ENCODE data around the gene TCF3. TPM values are rescaled to one million over a fixed set of nuclear protein-coding genes. Genes with fewer than 3 reads are reported as not detected.
A peak's percentile ranks its signal among the peaks of the same experiment; 100 is the strongest.
"Not testable (repeated sequence)": the region's sequence is repeated elsewhere in the genome, so short reads cannot be mapped to it uniquely, and the experiment has no call there.

The TCF3 gene
- polyA plus RNA-seq, 4 donors, result 43.2 to 68.9 (median 52.7) TPM

DNA sequence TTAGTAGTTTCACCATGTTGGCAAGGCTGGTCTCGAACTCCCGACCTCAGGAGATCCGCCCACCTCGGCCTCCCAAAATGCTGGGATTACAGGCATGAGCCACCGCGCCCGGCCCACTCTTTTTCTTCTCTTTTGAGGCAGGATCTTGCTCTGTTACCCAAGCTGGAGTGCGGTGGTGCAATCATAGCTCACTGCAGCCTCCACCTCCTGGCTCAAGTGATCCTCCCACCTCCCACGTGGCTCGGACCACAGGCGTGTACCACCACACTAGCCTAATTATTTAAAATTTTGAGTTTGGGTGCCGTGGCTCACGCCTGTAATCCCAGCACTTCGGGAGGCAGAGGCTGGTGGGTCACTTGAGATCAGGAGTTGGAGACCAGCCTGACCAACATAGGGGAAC is 18.3 kb upstream of the TCF3 start:
- H3K27me3 ChIP-seq (ENCODE audit: control insufficient read depth in 3 of 3, insufficient read depth in 3 of 3, low read length in 3 of 3), result peaks cover 0 to 56% (median 26%) of the 10 kb centered on the region in 3 donors
- not testable (repeated sequence) for H3K9me3 ChIP-seq (ENCODE audit: control insufficient read depth in 2 of 2, insufficient read depth in 1 of 2, low read depth in 1 of 2, low read length in 1 of 2); FAIRE-seq; H3K27ac ChIP-seq (ENCODE audit: low read depth in 1 of 3, low read length in 2 of 3); DNase-seq; H3K36me3 ChIP-seq (ENCODE audit: control insufficient read depth in 3 of 3, insufficient read depth in 2 of 3, low read depth in 1 of 3, low read length in 3 of 3); H3K4me3 ChIP-seq (ENCODE audit: low read depth in 1 of 3, low read length in 3 of 3)
- WGBS, 3 donors, result 48 to 56% (median 55%) methylated on average over 14 of the region's 14 CpGs
- peaks cover 0 to 19% (median 0%) of the 10 kb centered on the region in 3 donors for H3K4me1 ChIP-seq (ENCODE audit: control insufficient read depth in 3 of 3, insufficient read depth in 2 of 3, low read depth in 1 of 3, low read length in 2 of 3)

- peak overlapping the region in 1 of 3 donors; percentile 29 for H3K27ac ChIP-seq (ENCODE audit: low read depth in 1 of 3, low read length in 2 of 3)
- DNase-seq (peak in 1 of 2 donors; percentile 39), FAIRE-seq (no peak)
- peaks cover 0 to 21% (median 0%) of the 10 kb centered on the region in 3 donors for H3K4me1 ChIP-seq (ENCODE audit: control insufficient read depth in 3 of 3, insufficient read depth in 2 of 3, low read depth in 1 of 3, low read length in 2 of 3)
- peaks cover 0 to 41% (median 17%) of the 10 kb centered on the region in 3 donors for H3K27me3 ChIP-seq (ENCODE audit: control insufficient read depth in 3 of 3, insufficient read depth in 3 of 3, low read length in 3 of 3)
- H3K9me3 ChIP-seq (ENCODE audit: control insufficient read depth in 2 of 2, insufficient read depth in 1 of 2, low read depth in 1 of 2, low read length in 1 of 2), result no peaks in the 10 kb centered on the region
- 7 to 8% (median 7%) methylated on average over 16 to 21 of the region's 21 CpGs for WGBS, 3 donors
- no peak overlapping the region for H3K4me3 ChIP-seq (ENCODE audit: low read depth in 1 of 3, low read length in 3 of 3)
- no peaks in the 10 kb centered on the region for H3K36me3 ChIP-seq (ENCODE audit: control insufficient read depth in 3 of 3, insufficient read depth in 2 of 3, low read depth in 1 of 3, low read length in 3 of 3)
These were observed 16.3 kb upstream of the TCF3 start for GRCh38 chr19:1668486-1669270.

GRCh38 chr19:1668048-1668485 is 15.7 kb upstream of the TCF3 start:
- no peak for FAIRE-seq
- no peaks in the 10 kb centered on the region for H3K36me3 ChIP-seq (ENCODE audit: control insufficient read depth in 3 of 3, insufficient read depth in 2 of 3, low read depth in 1 of 3, low read length in 3 of 3)

GRCh38 chr19:1665565-1666047 is 13.2 kb upstream of the TCF3 start:
- WGBS, 3 donors, result 28 to 47% (median 46%) methylated on average over 12 of the region's 12 CpGs
- no peak for FAIRE-seq
- Histone ChIP-seq H3K4me1 (ENCODE audit: control insufficient read depth in 3 of 3, insufficient read depth in 2 of 3, low read depth in 1 of 3, low read length in 2 of 3) (peaks cover 0 to 14% (median 0%) of the 10 kb centered on the region in 3 donors), H3K9me3 (ENCODE audit: control insufficient read depth in 2 of 2, insufficient read depth in 1 of 2, low read depth in 1 of 2, low read length in 1 of 2) (peaks cover 0 to 2% of the 10 kb centered on the region in 2 donors), H3K27me3 (ENCODE audit: control insufficient read depth in 3 of 3, insufficient read depth in 3 of 3, low read length in 3 of 3) (peaks cover 0 to 27% (median 12%) of the 10 kb centered on the region in 3 donors), H3K36me3 (ENCODE audit: control insufficient read depth in 3 of 3, insufficient read depth in 2 of 3, low read depth in 1 of 3, low read length in 3 of 3) (no peaks in the 10 kb centered on the region), H3K27ac (ENCODE audit: low read depth in 1 of 3, low read length in 2 of 3) (peak overlapping the region in 1 of 3 donors; percentile 15), H3K4me3 (ENCODE audit: low read depth in 1 of 3, low read length in 3 of 3) (no peak overlapping the region)
- DNase-seq, result peak in 1 of 2 donors; percentile 62

More at GRCh38 chr19:1668048-1668485, 15.7 kb upstream of the TCF3 start:
- H3K4me1 ChIP-seq (ENCODE audit: control insufficient read depth in 3 of 3, insufficient read depth in 2 of 3, low read depth in 1 of 3, low read length in 2 of 3), result peaks cover 0 to 21% (median 0%) of the 10 kb centered on the region in 3 donors
- WGBS, 3 donors, result 23 to 50% (median 44%) methylated on average over 2 of the region's 2 CpGs
- peaks cover 0 to 39% (median 16%) of the 10 kb centered on the region in 3 donors for H3K27me3 ChIP-seq (ENCODE audit: control insufficient read depth in 3 of 3, insufficient read depth in 3 of 3, low read length in 3 of 3)
- H3K9me3 ChIP-seq (ENCODE audit: control insufficient read depth in 2 of 2, insufficient read depth in 1 of 2, low read depth in 1 of 2, low read length in 1 of 2), result no peaks in the 10 kb centered on the region
- DNase-seq, result no peak
- H3K4me3 ChIP-seq (ENCODE audit: low read depth in 1 of 3, low read length in 3 of 3), result no peak overlapping the region
- peak overlapping the region in 1 of 3 donors; percentile 19 for H3K27ac ChIP-seq (ENCODE audit: low read depth in 1 of 3, low read length in 2 of 3)

DNA sequence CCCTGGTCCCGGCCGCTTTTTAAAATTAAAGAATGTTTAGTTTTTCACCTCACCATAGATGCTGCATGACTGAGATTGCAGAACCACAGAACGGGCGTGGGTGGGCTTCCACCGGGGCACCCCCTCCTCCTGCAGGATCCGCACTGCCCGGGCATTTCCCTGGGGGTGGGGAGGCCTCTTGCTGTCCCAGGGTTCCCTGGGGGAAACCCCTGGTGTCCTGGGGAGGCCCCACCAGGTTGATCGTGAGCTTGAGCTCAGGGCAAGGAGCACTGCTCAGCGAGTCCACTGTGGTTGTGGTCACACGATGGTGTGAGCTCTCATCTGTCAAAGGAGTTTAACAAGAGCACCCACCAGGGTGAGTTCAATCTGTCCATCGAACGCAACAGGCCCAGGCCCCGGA is 11.4 kb upstream of the TCF3 start:
- peaks cover 0 to 15% (median 7%) of the 10 kb centered on the region in 3 donors for H3K27me3 ChIP-seq (ENCODE audit: control insufficient read depth in 3 of 3, insufficient read depth in 3 of 3, low read length in 3 of 3)
- no peak overlapping the region for H3K4me3 ChIP-seq (ENCODE audit: low read depth in 1 of 3, low read length in 3 of 3)
- H3K27ac ChIP-seq (ENCODE audit: low read depth in 1 of 3, low read length in 2 of 3), result no peak overlapping the region
- FAIRE-seq, result no peak
- no peaks in the 10 kb centered on the region for H3K36me3 ChIP-seq (ENCODE audit: control insufficient read depth in 3 of 3, insufficient read depth in 2 of 3, low read depth in 1 of 3, low read length in 3 of 3)
- WGBS, 3 donors, result 65 to 72% (median 66%) methylated on average over 13 of the region's 13 CpGs
- peaks cover 0 to 2% of the 10 kb centered on the region in 2 donors for H3K9me3 ChIP-seq (ENCODE audit: control insufficient read depth in 2 of 2, insufficient read depth in 1 of 2, low read depth in 1 of 2, low read length in 1 of 2)
- H3K4me1 ChIP-seq (ENCODE audit: control insufficient read depth in 3 of 3, insufficient read depth in 2 of 3, low read depth in 1 of 3, low read length in 2 of 3), result peaks cover 0 to 14% (median 0%) of the 10 kb centered on the region in 3 donors
- DNase-seq, result no peak

- H3K27ac ChIP-seq (ENCODE audit: low read depth in 1 of 3, low read length in 2 of 3); H3K4me3 ChIP-seq (ENCODE audit: low read depth in 1 of 3, low read length in 3 of 3); DNase-seq; FAIRE-seq; H3K36me3 ChIP-seq (ENCODE audit: control insufficient read depth in 3 of 3, insufficient read depth in 2 of 3, low read depth in 1 of 3, low read length in 3 of 3); H3K9me3 ChIP-seq (ENCODE audit: control insufficient read depth in 2 of 2, insufficient read depth in 1 of 2, low read depth in 1 of 2, low read length in 1 of 2); H3K27me3 ChIP-seq (ENCODE audit: control insufficient read depth in 3 of 3, insufficient read depth in 3 of 3, low read length in 3 of 3): not testable (repeated sequence)
- H3K4me1 ChIP-seq (ENCODE audit: control insufficient read depth in 3 of 3, insufficient read depth in 2 of 3, low read depth in 1 of 3, low read length in 2 of 3), result peaks cover 0 to 14% (median 0%) of the 10 kb centered on the region in 3 donors
- WGBS, 3 donors, result 80 to 92% (median 83%) methylated on average over 7 of the region's 7 CpGs
These were observed 10.8 kb upstream of the TCF3 start for GRCh38 chr19:1663227-1663626.

DNA sequence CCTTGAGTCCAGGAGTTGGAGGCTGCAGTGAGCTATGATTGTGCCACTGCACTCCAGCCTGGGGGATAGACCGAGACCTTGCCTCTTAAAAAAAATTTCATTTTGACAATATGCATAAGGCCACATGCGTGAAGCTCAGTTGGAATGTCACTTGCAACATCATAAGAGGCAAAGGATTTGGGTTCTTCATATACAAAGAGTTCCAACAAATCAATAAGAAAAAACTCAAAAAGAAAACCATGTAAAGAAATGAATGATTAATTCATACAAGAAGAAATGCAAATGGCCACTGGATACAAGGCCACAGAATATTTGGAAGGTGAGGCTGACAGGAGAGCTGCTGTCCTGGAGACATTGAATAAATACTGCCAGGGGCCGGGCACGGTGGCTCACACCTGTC is 9.6 kb upstream of the TCF3 start:
- DNase-seq, result no peak
- H3K4me1 ChIP-seq (ENCODE audit: control insufficient read depth in 3 of 3, insufficient read depth in 2 of 3, low read depth in 1 of 3, low read length in 2 of 3), result peaks cover 0 to 19% (median 0%) of the 10 kb centered on the region in 3 donors
- no peak overlapping the region for H3K27ac ChIP-seq (ENCODE audit: low read depth in 1 of 3, low read length in 2 of 3)
- 94 to 97% (median 96%) methylated on average over 4 of the region's 4 CpGs for WGBS, 3 donors
- peaks cover 0 to 2% of the 10 kb centered on the region in 2 donors for H3K9me3 ChIP-seq (ENCODE audit: control insufficient read depth in 2 of 2, insufficient read depth in 1 of 2, low read depth in 1 of 2, low read length in 1 of 2)
- H3K27me3 ChIP-seq (ENCODE audit: control insufficient read depth in 3 of 3, insufficient read depth in 3 of 3, low read length in 3 of 3), result no peaks in the 10 kb centered on the region
- no peaks in the 10 kb centered on the region for H3K36me3 ChIP-seq (ENCODE audit: control insufficient read depth in 3 of 3, insufficient read depth in 2 of 3, low read depth in 1 of 3, low read length in 3 of 3)
- FAIRE-seq, result no peak
- H3K4me3 ChIP-seq (ENCODE audit: low read depth in 1 of 3, low read length in 3 of 3), result no peak overlapping the region

- no peak overlapping the region for H3K4me3 ChIP-seq (ENCODE audit: low read depth in 1 of 3, low read length in 3 of 3)
- no peak overlapping the region for H3K27ac ChIP-seq (ENCODE audit: low read depth in 1 of 3, low read length in 2 of 3)
- no peaks in the 10 kb centered on the region for H3K36me3 ChIP-seq (ENCODE audit: control insufficient read depth in 3 of 3, insufficient read depth in 2 of 3, low read depth in 1 of 3, low read length in 3 of 3)
- no peaks in the 10 kb centered on the region for H3K27me3 ChIP-seq (ENCODE audit: control insufficient read depth in 3 of 3, insufficient read depth in 3 of 3, low read length in 3 of 3)
- no peak for DNase-seq
- peaks cover 0 to 23% (median 0%) of the 10 kb centered on the region in 3 donors for H3K4me1 ChIP-seq (ENCODE audit: control insufficient read depth in 3 of 3, insufficient read depth in 2 of 3, low read depth in 1 of 3, low read length in 2 of 3)
- 63 to 78% (median 65%) methylated on average over 4 of the region's 4 CpGs for WGBS, 3 donors
- H3K9me3 ChIP-seq (ENCODE audit: control insufficient read depth in 2 of 2, insufficient read depth in 1 of 2, low read depth in 1 of 2, low read length in 1 of 2), result peaks cover 0 to 2% of the 10 kb centered on the region in 2 donors
- FAIRE-seq, result no peak
These were observed 6.6 kb upstream of the TCF3 start for GRCh38 chr19:1659084-1659427.

Measured in small intestine (tissue), 7 donors.